ENCODE data around the gene TBC1D1.

TBC1D1 gene

DNA sequence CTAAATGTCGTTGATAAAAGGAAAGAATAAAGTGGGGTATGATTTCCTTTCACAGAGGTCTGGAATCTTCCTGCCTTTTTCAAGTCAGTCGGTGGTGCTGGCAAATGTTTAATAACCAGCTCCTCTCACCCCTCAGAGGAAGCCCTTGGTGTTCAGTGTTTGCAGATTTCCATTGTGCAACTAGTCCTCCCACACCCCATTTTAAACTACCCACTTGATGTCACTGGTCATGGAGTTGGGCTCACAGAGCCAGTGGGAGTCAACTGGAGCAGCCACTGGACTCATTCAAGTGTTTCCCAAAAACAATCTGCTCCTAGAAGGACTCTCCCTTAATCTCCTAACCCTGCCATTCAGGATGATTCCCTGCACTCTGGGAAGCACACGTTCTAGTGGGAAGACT, 218.5 kb downstream of the TBC1D1 start:
- no peak for DNase-seq

DNA sequence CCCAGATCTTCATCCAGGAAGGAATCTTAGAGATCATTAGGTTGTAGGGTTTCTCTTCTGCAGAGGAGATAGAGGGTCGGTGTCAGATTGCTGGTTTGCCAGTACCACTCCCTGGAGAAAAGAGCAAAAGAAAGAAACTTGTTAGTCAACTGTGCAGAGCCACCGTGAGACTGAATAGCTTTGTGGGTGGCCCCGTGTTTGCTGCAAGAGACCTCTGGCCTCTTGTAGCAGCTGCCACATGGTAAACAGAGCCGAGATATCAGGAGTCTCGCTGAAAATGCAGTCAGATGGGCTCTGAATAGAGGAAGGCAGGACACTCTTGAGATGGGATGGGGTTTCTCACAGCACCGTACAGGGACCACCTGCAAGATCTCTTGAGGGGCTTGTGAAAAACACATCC, 219.0 kb downstream of the TBC1D1 start:
- DNase-seq: no peak

DNA sequence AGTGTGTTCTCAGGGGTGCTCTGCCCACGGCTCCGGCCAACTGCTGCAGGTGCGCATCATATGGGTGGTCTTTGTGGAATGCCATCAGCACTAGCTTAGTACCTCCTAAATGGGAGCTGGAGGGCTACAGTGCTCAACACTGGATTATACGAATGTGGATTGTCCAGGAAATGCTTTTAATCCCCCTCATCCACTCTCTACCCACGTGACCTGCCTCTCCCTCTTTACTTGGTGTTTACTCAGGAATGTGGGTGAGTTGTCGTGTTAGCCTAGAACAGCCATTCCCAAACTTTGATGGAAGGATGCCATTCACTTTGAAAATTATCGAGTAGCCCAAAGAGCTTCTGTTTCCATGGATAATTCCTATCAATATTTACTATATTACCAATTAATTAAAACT, 220.1 kb downstream of the TBC1D1 start:
- no peak for DNase-seq

DNA sequence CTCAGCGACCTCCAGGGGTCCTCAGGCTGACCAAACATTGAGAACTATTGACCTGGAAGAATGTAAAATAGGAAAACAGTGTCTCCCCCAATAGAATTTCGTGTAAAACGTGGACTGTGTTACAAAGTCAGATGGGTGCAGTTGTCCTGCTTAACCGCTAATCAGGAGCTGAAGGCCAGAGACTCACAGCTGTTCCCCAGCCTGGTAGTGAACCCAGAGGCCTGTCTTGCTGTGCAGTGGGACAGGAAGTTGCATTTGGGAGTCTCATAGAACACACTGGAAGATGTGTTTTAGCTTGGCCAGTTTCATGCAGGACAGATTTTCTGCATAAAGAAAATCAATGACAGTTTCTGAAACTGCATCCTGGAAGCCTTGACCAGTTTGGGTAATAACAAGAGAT, 220.8 kb downstream of the TBC1D1 start:
- no peak for DNase-seq

DNA sequence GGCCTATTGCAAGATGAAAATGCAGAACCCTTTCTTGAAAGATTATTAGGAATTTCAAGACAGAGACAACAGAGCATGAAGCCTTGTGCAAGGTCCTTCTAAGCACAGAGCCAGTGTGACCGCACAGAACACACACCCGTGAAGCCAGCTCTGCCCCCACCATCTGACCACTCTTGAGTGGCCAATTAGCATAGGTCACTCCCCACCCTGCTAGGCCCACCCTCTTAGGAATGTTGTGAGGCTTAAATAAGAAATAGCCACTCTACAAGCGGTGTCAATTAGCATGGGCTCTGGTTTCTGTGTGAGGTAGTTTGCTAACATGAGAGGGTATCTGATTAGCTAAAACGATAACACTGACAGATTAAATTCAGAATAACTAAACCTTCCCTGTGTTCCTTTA, 222.2 kb downstream of the TBC1D1 start:
- DNase-seq: no peak

DNA sequence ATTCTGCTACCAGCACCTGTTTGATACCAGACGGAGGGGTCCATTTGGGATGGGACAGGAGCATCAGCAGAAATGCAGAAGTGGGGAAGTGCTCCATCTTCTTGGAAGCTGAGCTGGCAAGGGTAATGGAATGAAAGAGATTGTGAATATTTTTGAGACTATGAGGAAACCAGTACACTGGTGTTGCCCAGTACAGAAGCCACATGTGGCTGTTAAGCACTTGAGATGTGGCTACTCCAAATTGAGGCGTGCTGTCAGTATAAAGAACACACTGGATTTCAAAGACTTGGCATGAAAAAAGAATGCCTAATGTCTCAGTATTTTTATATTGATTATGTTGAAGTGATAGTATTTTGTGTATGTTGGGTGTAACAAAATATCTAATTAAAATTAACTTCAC, 222.7 kb downstream of the TBC1D1 start:
- DNase-seq: no peak

DNA sequence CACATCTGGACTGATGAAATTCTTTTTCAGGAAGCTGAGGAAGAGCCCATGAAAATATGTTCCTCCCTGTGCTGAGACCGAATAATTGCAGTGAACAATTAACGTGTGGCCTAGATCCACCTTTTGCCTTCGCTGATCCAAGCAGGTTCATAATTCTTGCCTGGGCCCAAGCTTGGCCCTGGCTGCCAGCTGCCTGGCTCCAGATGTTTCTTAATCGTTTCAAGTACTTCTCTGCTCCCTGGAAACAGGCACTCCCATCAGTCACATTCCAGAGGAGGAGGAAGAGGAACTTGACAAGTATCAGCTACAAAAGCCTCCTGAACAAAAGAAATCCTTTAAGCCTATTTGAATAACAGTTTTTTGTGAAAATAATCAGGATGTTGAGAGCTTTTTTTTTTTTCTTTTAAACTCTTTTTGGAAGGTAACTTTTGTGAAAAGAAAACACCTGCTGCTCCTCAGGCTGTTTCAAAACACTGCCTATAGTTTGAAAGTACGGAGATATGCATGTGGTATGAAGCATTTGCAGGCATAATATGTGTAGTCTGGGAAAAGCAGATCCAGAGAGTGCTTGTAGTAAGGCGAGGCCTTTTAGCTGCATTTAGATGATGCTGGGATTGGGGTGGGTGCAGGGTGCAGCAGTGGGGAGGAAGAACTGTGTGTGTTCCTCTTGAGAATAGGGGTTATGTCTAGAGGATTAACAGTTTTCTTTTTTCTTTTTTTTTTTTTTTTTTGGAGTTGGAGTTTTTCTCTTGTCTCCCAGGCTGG, 223.7 kb downstream of the TBC1D1 start:
- DNase-seq: no peak

DNA sequence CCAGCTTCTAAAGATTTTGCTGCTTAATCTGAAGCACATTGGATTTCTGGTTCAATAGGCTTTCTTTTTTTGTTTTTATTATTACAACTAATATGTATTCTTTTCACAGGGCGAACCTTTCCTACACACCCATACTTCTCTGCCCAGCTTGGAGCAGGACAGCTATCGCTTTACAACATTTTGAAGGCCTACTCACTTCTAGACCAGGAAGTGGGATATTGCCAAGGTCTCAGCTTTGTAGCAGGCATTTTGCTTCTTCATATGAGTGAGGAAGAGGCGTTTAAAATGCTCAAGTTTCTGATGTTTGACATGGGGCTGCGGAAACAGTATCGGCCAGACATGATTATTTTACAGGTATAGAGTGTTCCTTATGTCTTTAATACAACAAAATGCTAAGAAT, 224.7 kb downstream of the TBC1D1 start:
- DNase-seq: no peak

DNA sequence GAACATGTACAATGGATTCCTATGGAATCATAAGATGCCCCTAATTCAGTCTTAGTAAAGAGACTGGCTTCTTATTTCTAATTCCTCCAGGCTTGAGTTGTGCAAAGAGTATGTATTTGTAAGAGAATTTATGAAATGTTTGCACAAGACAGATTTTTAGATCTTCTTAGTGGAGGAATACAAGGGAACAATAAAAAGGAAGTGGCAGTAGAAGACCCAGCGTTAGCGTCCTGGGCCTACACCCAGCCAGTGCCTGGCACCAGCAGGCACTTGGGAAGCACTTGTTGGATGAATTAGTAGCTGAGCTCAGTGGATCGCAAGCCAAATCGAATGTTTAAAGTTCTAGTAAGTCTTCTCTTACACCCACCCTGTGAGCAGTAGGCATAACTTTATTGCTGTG, 226.7 kb downstream of the TBC1D1 start:
- no peak for DNase-seq

DNA sequence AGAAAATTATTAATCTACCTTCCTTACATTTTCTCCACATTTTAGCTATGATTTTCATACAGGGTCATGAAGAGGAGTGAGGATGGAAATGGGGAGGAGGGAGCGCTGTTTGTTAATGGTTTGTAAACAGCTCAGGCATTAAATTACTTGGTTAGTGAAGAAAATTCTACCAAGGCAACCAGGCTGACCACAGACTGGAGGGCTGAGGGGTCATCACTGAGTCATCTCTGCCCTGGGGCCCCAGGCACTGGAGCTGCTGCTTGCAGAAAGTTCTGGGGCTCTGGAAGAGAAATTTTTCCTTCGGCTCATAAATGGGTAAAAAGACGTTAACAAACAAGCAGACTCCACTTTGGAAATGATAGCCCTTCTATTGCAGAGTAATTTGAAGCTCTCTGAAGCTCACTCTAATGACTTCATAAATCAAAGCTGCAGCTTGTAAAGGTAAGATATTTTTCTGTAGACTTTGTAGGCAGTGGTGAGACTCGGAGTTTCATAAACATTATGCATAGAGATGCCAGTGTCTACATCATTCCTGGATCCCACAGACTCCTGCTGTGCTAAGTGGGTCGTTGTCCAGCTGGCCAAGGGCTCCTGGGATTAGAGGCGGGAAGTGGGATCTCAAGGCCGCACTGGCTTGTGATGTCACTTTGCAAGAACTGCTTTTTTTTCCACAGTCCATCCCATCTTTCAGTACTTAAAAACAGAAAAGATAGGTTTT, 228.9 kb downstream of the TBC1D1 start:
- DNase-seq: no peak

DNA sequence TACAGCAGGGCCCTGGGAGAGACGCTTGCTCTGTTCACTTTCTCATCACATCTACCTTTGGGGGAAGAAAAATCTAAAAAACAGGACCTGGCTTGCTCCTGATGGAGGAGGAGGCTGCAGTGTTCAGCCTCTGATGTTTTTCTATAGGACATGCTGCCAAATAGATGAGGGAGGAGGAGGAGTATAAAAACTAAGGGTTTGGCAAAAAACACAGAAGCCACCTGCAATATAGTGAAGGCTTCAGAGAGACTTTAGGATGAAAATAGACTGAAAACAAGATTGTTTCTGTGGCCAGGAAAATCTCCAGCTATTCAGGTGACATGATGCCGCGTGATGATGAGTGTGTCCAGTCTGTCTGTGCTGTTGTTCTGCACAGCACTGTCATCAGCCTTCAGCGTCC, 229.9 kb downstream of the TBC1D1 start:
- no peak for DNase-seq

DNA sequence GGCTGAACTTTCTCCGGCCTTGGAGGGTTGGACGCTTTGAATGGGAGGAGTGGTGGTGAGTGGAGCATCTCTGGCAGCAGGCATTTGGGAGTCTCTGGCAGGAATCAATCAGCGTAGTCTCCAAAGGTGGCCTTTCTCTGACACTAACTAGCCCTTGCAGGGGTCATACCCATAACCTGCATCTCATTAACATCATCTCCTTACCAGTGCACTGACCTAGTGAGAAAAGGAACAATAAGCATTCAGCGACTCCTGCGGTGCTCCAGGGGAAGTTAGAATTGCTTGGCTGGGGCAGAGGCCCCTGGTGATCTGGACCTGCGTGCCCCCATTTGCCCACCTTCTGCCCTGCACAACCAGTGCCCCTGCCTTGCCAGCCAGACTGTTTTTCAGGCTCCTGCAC, 231.2 kb downstream of the TBC1D1 start:
- DNase-seq: no peak

DNA sequence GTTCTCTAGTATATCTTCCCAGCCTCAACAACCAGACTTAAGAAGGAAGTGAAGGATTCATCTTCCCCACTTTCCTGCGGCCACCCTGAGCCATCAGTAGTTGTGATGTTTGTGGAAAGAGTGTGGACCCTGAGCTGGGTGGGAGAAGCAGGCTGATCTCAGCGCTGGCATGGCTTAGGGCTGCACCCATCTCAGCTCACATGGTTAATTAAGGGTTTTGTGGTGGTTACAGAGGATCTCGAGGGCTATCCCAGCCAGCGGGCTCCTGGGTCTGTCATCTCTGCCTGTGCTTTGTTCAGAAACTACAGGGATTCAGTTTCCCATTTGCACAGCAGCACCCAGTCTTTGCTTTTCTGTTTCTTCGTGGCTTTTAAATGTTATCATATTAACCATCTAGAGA, 232.7 kb downstream of the TBC1D1 start:
- DNase-seq: no peak

DNA sequence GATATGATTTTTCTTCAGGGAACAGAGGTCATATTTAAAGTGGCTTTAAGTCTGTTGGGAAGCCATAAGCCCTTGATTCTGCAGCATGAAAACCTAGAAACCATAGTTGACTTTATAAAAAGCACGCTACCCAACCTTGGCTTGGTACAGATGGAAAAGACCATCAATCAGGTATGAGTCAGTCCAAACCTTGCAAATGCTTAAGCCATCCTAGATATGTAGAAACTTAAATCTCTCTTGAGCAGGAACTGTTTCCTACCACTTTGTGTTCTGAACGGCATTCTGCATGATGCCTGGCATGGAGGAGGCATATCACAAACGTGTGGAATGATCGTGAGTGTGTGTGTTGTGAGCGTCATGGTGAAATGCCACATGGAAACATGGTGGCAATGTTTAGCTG, 234.1 kb downstream of the TBC1D1 start:
- DNase-seq: no peak

DNA sequence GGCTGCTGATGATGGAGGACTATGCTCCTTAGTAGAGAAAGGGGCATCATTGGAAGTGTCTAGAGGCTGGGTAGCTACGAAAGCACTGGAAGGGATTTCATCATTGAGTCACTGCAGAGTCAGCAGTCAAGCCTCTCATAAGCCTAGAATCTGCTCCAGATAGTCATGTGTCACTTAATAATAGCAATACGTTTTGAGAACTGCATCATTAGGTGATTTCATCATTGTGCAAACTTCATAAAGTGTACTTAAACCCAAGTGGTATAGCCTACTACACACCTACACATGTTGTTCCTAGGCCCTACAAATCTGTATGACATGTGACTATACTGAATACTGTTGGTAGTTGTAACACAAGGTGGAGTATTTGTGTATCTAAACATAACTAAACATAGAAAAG, 234.9 kb downstream of the TBC1D1 start:
- DNase-seq: no peak

DNA sequence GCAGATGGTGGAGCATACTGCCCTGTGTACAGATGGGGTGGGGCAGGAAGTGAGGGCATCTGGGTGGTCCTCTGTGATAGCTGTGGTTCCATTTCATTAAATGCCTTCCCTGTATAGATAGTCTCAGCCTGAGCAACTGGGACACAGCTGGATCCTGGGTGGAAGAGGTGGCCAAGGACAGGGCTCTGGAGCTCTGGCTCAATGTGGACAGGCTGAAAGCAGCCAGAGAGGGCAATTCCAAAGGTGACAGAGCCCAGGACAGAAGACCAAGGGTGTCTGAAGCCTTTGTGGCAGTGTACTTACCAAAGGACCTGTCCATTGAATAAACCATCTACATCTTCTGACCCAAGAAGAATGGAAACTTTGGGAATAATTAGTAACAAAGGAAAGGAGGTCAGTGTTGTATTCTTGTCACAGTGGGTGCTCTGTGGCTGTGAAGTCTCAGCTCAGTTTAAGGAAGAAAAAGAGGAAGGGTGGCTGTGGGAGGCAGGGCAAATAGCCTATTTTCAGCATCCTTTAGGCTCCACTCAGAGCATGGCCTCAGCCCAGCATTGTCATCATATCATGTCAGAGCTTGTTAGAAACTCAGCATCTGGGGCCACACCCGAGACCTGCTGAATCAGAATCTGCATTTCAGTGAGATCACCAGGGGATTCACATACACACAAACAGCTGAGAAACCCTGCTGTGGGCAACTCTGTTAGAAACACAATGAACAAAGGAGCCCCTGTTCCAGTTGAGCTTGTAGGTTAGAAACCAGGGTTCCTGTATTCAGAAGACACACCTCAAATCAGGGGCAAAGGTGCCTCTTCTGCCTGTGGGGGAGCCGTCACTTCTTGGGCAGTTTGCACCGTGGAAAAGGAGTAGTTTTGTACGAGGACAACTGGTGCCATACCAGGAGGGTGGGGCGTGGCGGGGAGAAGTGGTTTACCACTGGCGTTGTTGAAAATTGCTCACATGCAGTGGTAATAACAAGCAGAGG, 237.9 kb downstream of the TBC1D1 start:
- no peak for DNase-seq

DNA sequence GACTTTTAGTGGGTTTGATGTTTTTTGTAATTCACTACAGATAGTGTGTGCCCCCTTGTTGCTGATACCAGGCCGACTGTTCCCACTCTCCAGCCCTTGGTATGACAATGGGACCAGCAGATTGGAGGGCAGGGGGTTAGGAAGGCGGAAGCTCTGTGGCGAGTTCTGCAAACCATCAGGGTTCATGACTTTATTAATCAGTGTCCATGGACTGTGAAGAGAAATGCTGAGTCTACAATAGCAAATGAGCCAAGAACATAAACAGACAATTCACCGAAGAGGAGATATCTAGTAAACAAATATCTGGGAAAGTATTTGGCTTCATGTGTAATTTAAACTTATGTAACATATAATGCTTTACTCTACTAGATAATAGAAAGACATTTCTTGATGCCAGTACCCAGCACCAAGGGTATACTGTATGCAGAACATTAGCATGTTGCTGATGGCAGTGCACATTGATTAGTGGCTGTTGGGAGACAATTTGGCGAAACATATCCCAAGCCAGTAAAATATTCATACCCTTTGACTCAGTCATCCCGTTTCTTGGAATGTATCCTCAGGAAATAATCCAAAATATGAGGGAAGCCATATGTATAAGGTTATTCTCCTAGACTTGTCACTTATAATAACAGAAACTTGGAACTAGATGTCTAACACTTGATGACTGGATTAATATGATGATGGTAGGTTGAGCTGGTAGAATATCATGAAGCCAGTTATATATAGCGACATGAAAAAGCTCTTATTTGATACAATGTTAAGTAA, 238.8 kb downstream of the TBC1D1 start:
- DNase-seq: no peak

DNA sequence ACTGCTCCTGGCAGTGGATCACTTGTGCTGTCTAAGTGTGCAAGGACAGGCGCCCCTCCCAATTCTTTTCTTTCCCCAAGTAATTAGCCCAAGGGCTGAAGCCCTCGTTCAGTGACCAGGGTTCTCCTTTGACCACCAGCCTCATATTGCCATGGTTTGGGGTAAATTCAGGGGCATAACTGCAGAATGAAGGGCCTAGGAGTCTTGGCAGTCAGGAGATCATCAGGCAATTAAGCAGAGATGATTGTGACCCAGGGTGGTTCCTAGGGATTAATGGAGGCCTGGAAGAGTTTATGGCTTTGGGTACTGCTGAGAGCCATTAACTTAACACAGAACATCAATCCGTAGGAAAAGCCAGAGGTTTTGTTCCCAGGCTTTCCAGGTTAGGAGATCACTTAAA, 240.0 kb downstream of the TBC1D1 start:
- DNase-seq: no peak

DNA sequence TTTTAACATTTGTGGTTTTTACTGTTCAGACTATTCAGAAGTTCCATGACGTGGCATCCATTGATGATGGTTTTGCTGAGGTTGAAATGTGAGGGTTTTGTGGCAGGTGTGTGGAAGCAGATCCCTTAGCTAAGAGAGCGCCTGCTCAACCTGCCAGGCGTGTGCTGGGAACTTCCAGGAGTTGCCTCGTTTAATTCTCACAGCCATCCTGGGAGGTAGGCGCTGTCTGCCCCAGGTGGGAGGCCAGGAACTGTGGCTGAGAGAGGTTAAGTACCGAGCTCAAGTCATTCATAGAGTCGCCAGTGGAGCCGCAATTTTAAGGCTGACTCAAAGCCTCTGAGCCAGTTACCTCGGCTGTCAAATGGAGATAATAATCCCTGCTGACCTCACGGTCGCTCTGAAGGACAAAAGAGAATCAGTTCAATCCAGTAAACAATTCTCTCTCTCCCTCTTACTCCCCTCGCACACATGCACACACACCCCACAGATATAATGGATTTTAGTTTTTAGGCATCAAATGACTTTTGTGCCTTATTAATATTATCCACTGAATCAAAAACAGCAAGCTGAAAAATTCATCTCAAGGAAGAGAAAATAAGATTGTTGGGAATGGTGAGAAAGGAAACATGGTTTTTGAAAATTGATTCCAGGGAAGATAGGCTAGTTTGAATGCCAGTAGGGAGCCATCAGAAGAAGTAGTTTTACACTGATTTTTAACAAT, 240.6 kb downstream of the TBC1D1 start:
- no peak for DNase-seq

DNA sequence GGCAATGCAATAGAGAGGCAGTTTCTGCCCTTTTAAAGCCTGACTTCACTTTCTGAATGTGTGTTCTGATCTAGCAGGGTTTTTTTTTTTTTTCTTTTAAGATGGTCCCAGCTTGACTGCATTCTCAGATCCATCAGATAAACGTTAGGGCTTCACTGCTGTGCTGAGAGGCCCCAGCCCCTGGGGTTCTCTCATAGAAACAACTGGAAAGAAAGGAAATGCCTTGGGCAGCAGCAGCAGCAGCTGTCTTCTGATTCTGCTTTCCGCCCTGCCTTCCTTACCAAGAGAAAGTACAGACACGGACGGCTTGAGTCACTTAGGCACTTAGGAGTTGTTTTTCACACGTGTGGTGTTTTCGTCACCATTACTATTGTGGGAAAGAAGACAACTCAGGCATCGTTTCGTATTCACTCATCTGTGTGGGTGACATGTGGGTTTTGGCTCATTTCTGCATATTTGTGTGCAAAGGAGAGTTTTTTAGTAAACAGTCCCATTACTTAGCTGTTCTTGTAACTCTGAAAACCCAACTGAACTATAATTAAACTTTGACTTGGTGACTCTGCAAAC, 241.3 kb downstream of the TBC1D1 start:
- no peak for DNase-seq

DNA sequence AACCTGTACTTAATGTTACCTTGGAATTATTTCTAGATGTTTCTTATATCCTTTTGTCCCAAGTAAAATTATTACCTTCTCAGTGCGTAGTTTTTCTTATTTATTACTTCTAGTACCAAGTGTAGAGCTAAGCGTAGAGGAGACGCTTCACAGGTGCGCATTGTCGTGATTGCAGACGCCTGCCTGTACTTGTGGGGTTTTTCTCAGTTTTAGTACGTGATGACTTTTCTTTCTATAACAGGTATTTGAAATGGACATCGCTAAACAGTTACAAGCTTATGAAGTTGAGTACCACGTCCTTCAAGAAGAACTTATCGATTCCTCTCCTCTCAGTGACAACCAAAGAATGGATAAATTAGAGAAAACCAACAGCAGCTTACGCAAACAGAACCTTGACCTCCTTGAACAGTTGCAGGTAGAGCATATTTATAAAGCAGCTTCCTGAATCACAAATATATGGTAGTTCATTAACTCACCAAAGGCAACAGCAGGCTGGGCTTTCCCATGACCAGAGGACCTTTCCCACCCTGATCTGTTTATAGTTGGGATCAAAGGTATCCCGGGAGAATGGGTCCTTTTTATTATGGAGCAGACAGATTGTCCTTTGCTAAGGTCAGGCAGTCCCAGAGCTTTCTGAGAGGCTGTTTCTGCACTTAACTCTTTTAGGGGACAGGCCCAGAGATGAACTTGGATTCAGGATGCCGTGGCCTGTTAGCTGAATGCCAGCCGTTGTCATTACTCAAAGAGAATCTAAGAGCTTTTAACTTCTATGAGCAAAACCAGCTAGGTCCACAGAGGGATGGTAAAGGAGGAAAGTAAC, 242.2 kb downstream of the TBC1D1 start:
- no peak for DNase-seq

All from NCI-H1694 treated with DMSO at 0.1 percent for 48 hours (cell line).